DND-41 (cell line): ENCODE results near the gene CASP4.

Experiments used
- ATAC-seq: fragments of 200-7000 bp; cut with Tn5 transposase; 3 replicates; pipeline ENCODE4 v1.9.1; 2021; ENCODE audit warnings: low read depth; ENCODE audit not compliant: insufficient read depth
- DNase-seq: peaks from one replicate; pipeline ENCODE4 v3.0.0-alpha.2; 2020
- H2AFZ ChIP-seq: 2 replicates; pipeline ENCODE4 v1.6.0; 2012; ENCODE audit warnings: low read depth, low read length
- H3K27ac ChIP-seq: 2 replicates; pipeline ENCODE4 v1.5.1; 2012; ENCODE audit warnings: low read length, inconsistent platforms
- H3K27me3 ChIP-seq: fragments of 200-600 bp; sonication (generic); 2 replicates; pipeline ENCODE4 v1.6.0; 2012; ENCODE audit warnings: low read length, mild to moderate bottlenecking, inconsistent platforms; ENCODE audit not compliant: insufficient read depth, poor library complexity
- H3K36me3 ChIP-seq: 2 replicates; pipeline ENCODE4 v1.5.1; 2012; ENCODE audit warnings: low read length, inconsistent platforms; ENCODE audit not compliant: insufficient read depth
- H3K4me1 ChIP-seq: 2 replicates; pipeline ENCODE4 v1.5.1; 2012; ENCODE audit warnings: mild to moderate bottlenecking, low read length; ENCODE audit not compliant: insufficient read depth
- H3K4me2 ChIP-seq: 2 replicates; pipeline ENCODE4 v1.6.0; 2012; ENCODE audit warnings: mild to moderate bottlenecking, moderate library complexity, low read length, inconsistent platforms; ENCODE audit not compliant: insufficient read depth
- H3K4me3 ChIP-seq, 2 experiments: fragments of 200-600 bp in 1 of 2; shearing (Covaris generic) in 1 of 2; 2 replicates each; pipeline ENCODE4 v1.5.1; 2012 to 2016; ENCODE audit warnings: inconsistent platforms in 2 of 2, low read length in 2 of 2, mild to moderate bottlenecking in 2 of 2, low read depth in 1 of 2, moderate library complexity in 1 of 2
- H3K79me2 ChIP-seq: 2 replicates; pipeline ENCODE4 v1.6.0; 2012; ENCODE audit warnings: low read length, inconsistent platforms; ENCODE audit not compliant: insufficient read depth
- H3K9ac ChIP-seq: 2 replicates; pipeline ENCODE4 v1.6.0; 2012; ENCODE audit warnings: low read depth, mild to moderate bottlenecking, inconsistent platforms, low read length, moderate library complexity
- H3K9me3 ChIP-seq: 2 replicates; pipeline ENCODE4 v1.5.1; 2012; ENCODE audit warnings: low read length, moderate library complexity, mild to moderate bottlenecking, inconsistent platforms; ENCODE audit not compliant: insufficient read depth, severe bottlenecking
- H4K20me1 ChIP-seq: 2 replicates; pipeline ENCODE4 v1.6.0; 2012; ENCODE audit warnings: low read length; ENCODE audit not compliant: insufficient read depth
- CTCF ChIP-seq: IDR thresholded peaks from 2 replicates; pipeline ENCODE4 v1.5.1; 2012; ENCODE audit warnings: borderline replicate concordance, low read length, moderate library complexity, mild to moderate bottlenecking; ENCODE audit not compliant: poor library complexity, severe bottlenecking; ENCODE audit errors: extremely low read depth
- EZH2 ChIP-seq: IDR thresholded peaks from 3 replicates; pipeline ENCODE4 v1.6.1; 2012; ENCODE audit warnings: borderline replicate concordance, low read depth, mild to moderate bottlenecking, moderate library complexity, low read length, inconsistent platforms; ENCODE audit not compliant: severe bottlenecking

CASP4 gene

GRCh38 chr11:104905271-104905670 is 63.1 kb downstream of the CASP4 start:
- Histone ChIP-seq H4K20me1 (no peaks in the 10 kb centered on the region), H2AFZ (no peak overlapping the region), H3K9me3 (no peaks in the 10 kb centered on the region), H3K36me3 (no peaks in the 10 kb centered on the region), H3K27ac (no peak overlapping the region), H3K27me3 (no peaks in the 10 kb centered on the region), H3K4me2 (no peak overlapping the region), H3K79me2 (no peaks in the 10 kb centered on the region), H3K4me1 (no peaks in the 10 kb centered on the region), H3K4me3 (no peak overlapping the region), H3K9ac (no peak overlapping the region)
- ATAC-seq (no peak), DNase-seq (no peak)
- peak; percentile 40 for TF ChIP-seq CTCF
- no peak for TF ChIP-seq EZH2

- no peaks in the 10 kb centered on the region for H4K20me1 ChIP-seq
- TF ChIP-seq EZH2: no peak
- TF ChIP-seq CTCF: no peak
- no peak overlapping the region for H3K4me2 ChIP-seq
- no peaks in the 10 kb centered on the region for H3K27me3 ChIP-seq
- no peaks in the 10 kb centered on the region for H3K36me3 ChIP-seq
- H3K9ac ChIP-seq: no peak overlapping the region
- H3K27ac ChIP-seq: no peak overlapping the region
- H3K79me2 ChIP-seq: no peaks in the 10 kb centered on the region
- H3K4me1 ChIP-seq: no peaks in the 10 kb centered on the region
- no peak overlapping the region for H3K4me3 ChIP-seq
- H2AFZ ChIP-seq: no peak overlapping the region
- no peaks in the 10 kb centered on the region for H3K9me3 ChIP-seq
- ATAC-seq (no peak), DNase-seq (no peak)
Measured at GRCh38 chr11:104899226-104899625, 69.1 kb downstream of the CASP4 start.

- Histone ChIP-seq H4K20me1 (no peaks in the 10 kb centered on the region), H3K27me3 (no peaks in the 10 kb centered on the region), H3K4me3 (no peak overlapping the region), H2AFZ (no peak overlapping the region), H3K9me3 (no peaks in the 10 kb centered on the region), H3K36me3 (no peaks in the 10 kb centered on the region), H3K4me1 (no peaks in the 10 kb centered on the region), H3K9ac (no peak overlapping the region), H3K27ac (no peak overlapping the region), H3K79me2 (no peaks in the 10 kb centered on the region), H3K4me2 (no peak overlapping the region)
- DNase-seq (no peak), ATAC-seq (no peak)
- TF ChIP-seq CTCF (no peak), EZH2 (no peak)
Measured at GRCh38 chr11:104898685-104899013, 69.7 kb downstream of the CASP4 start.
